Esophagus muscularis mucosa (tissue), 4 donors: ENCODE measurements around the gene CDC34. TPM values are rescaled to one million over a fixed set of nuclear protein-coding genes. Genes with fewer than 3 reads are reported as not detected.

Experiments used
- DNase-seq: peaks from one replicate; pipeline ENCODE4 v3.0.0-alpha.2; 2017; ENCODE audit errors: extremely low spot score
- H3K27ac ChIP-seq, 4 donors: fragments of 200-600 bp; sonication (generic); replicated peaks in 1 of 4; 1 replicate in 3 of 4; 2 replicates in 1 of 4; pipeline ENCODE4 v1.5.1; 2016 to 2019; ENCODE audit warnings: mild to moderate bottlenecking in 1 of 4
- H3K27me3 ChIP-seq, 4 donors: fragments of 200-600 bp; sonication (generic); one replicate each; pipeline versions ENCODE4 v1.5.1 to v1.6.0; 2016 to 2019
- H3K36me3 ChIP-seq, 4 donors: fragments of 200-600 bp; sonication (generic); one replicate each; pipeline ENCODE4 v1.5.1; 2016 to 2019
- H3K4me1 ChIP-seq, 4 donors: fragments of 200-600 bp; sonication (generic); one replicate each; pipeline ENCODE4 v1.5.1; 2016 to 2019
- H3K4me3 ChIP-seq, 4 donors: fragments of 200-600 bp; sonication (generic); 1 replicate in 2 of 4; 2 replicates in 2 of 4; pipeline ENCODE4 v1.5.1; 2016 to 2019; ENCODE audit warnings: mild to moderate bottlenecking in 4 of 4, moderate library complexity in 1 of 4
- H3K9me3 ChIP-seq, 4 donors: fragments of 200-600 bp; sonication (generic); 1 replicate in 3 of 4; 2 replicates in 1 of 4; pipeline ENCODE4 v1.5.1; 2016 to 2019
- CTCF ChIP-seq, 3 experiments: fragments of 200-600 bp in 2 of 3; fragments of 450-650 bp in 1 of 3; sonication (generic) in 2 of 3; IDR thresholded peaks; one replicate each; pipeline ENCODE4 v1.5.1; 2017 to 2019; ENCODE audit warnings: antibody characterized with exemption in 3 of 3, mild to moderate bottlenecking in 2 of 3, moderate library complexity in 1 of 3
- EP300 ChIP-seq: sonication (generic); formaldehyde crosslinking; IDR thresholded peaks from one replicate; pipeline ENCODE4 v1.6.1; 2017; ENCODE audit warnings: antibody characterized with exemption
- POLR2A ChIP-seq: fragments of 450-650 bp; IDR thresholded peaks from one replicate; pipeline ENCODE4 v1.6.1; 2017; ENCODE audit warnings: antibody characterized with exemption, moderate library complexity, mild to moderate bottlenecking, low read depth
- POLR2AphosphoS5 ChIP-seq, 2 donors: sonication (generic); formaldehyde crosslinking; IDR thresholded peaks; one replicate each; pipeline ENCODE4 v1.6.1; 2017; ENCODE audit warnings: antibody characterized with exemption in 2 of 2
- WGBS: methylation state at CpG from one replicate; pipeline ENCODE4 v1.1.5; 2018; 5-methylcytosine and 5-hydroxymethylcytosine counted together
- intact Hi-C: fragments of 100-400 bp; cut with DNase I; formaldehyde crosslinking; loops from one replicate; pipeline ENCODE4 v1.15.1; 2023
- total RNA-seq, 4 donors: library from RNA; depleted of rRNA; stranded (reverse); fragments of >200 nt; gene quantifications; one replicate each; pipeline versions ENCODE4 v1.1.0 to v1.2.1, GENCODE V29; 2016

The CDC34 gene
- total RNA-seq, 4 donors from 2014 or later: 62.5 to 100 (median 76.2) TPM

- 71% methylated on average over 44 of the region's 62 CpGs for whole genome bisulfite sequencing
- H3K9me3 ChIP-seq: no peaks in the 10 kb centered on the region
- no peak overlapping the region for H3K27ac ChIP-seq
- TF ChIP-seq EP300: no peak
- TF ChIP-seq POLR2AphosphoS5 (IDR thresholded peaks at IDR 0.05): no peak
- no peak for TF ChIP-seq POLR2A
- no peak for TF ChIP-seq CTCF (IDR thresholded peaks at IDR 0.05)
- no peak overlapping the region for H3K4me3 ChIP-seq
- peaks cover 0 to 13% (median 10%) of the 10 kb centered on the region in 4 donors for H3K36me3 ChIP-seq
- intact Hi-C loops: no loop called here
- DNase-seq: no peak
- peaks cover 27 to 39% (median 31%) of the 10 kb centered on the region in 4 donors for H3K4me1 ChIP-seq
- no peaks in the 10 kb centered on the region for H3K27me3 ChIP-seq
These were observed 18.8 kb upstream of the CDC34 start for GRCh38 chr19:512547-513365.

GRCh38 chr19:513368-514165 is 18.0 kb upstream of the CDC34 start:
- 83% methylated on average over 10 of the region's 10 CpGs for WGBS

GRCh38 chr19:514166-514663 is 17.3 kb upstream of the CDC34 start:
- intact Hi-C loops: no loop called here
- no peaks in the 10 kb centered on the region for H3K9me3 ChIP-seq
- H3K27me3 ChIP-seq: no peaks in the 10 kb centered on the region
- H3K27ac ChIP-seq: no peak overlapping the region
- TF ChIP-seq EP300 (no peak), CTCF (IDR thresholded peaks at IDR 0.05) (no peak), POLR2AphosphoS5 (IDR thresholded peaks at IDR 0.05) (no peak), POLR2A (no peak)
- peaks cover 16 to 32% (median 18%) of the 10 kb centered on the region in 4 donors for H3K4me1 ChIP-seq
- 91% methylated on average over 9 of the region's 9 CpGs for WGBS
- H3K36me3 ChIP-seq: peaks cover 0 to 11% (median 8%) of the 10 kb centered on the region in 4 donors
- no peak overlapping the region for H3K4me3 ChIP-seq
- no peak for DNase-seq

More at GRCh38 chr19:513368-514165, 18.0 kb upstream of the CDC34 start:
- Histone ChIP-seq H3K27ac (no peak overlapping the region), H3K27me3 (no peaks in the 10 kb centered on the region), H3K4me3 (no peak overlapping the region), H3K36me3 (peaks cover 0 to 13% (median 10%) of the 10 kb centered on the region in 4 donors), H3K9me3 (no peaks in the 10 kb centered on the region), H3K4me1 (peaks cover 19 to 32% (median 23%) of the 10 kb centered on the region in 4 donors)
- no peak for DNase-seq
- intact Hi-C loops: no loop called here
- no peak for TF ChIP-seq CTCF (IDR thresholded peaks at IDR 0.05)
- TF ChIP-seq POLR2AphosphoS5 (IDR thresholded peaks at IDR 0.05): no peak
- TF ChIP-seq EP300: no peak
- TF ChIP-seq POLR2A: no peak

GRCh38 chr19:517721-518597 is 13.6 kb upstream of the CDC34 start:
- 60% methylated on average over 10 of the region's 10 CpGs for WGBS
- intact Hi-C loops: no loop called here
- H3K27ac ChIP-seq: no peak overlapping the region
- H3K4me1 ChIP-seq: peaks cover 0 to 10% (median under 1%) of the 10 kb centered on the region in 4 donors
- TF ChIP-seq POLR2A: no peak
- no peak for TF ChIP-seq CTCF (IDR thresholded peaks at IDR 0.05)
- no peak for TF ChIP-seq POLR2AphosphoS5 (IDR thresholded peaks at IDR 0.05)
- TF ChIP-seq EP300: no peak
- H3K9me3 ChIP-seq: no peaks in the 10 kb centered on the region
- no peak overlapping the region for H3K4me3 ChIP-seq
- peaks cover 0 to 18% (median 13%) of the 10 kb centered on the region in 4 donors for H3K36me3 ChIP-seq
- no peaks in the 10 kb centered on the region for H3K27me3 ChIP-seq
- DNase-seq: no peak
